SK-N-SH (cell line): ENCODE measurements around the gene KIT.
A peak's percentile ranks its signal among the peaks of the same experiment; 100 is the strongest.

Experiments
- CTCF ChIP-seq: fragments of 200-600 bp; sonication (generic); IDR thresholded peaks from 2 replicates; pipeline ENCODE4 v1.6.1; 2017; ENCODE audit warnings: antibody characterized with exemption, mild to moderate bottlenecking, moderate library complexity
- FOSL2 ChIP-seq: IDR thresholded peaks from 2 replicates; pipeline ENCODE4 v1.4.0; 2012; ENCODE audit warnings: low read depth, mild to moderate bottlenecking, moderate library complexity, borderline replicate concordance
- FOXJ3 ChIP-seq: sonication (generic); formaldehyde crosslinking; IDR thresholded peaks from 2 replicates; pipeline ENCODE4 v1.5.1; 2020; ENCODE audit warnings: mild to moderate bottlenecking, missing genetic modification reagents
- MEF2A ChIP-seq: IDR thresholded peaks from 2 replicates; pipeline ENCODE4 v1.4.0; 2012; ENCODE audit warnings: low read depth, borderline replicate concordance
- NRF1 ChIP-seq: IDR thresholded peaks from 2 replicates; pipeline ENCODE4 v1.6.1; 2012; ENCODE audit warnings: low read depth, mild to moderate bottlenecking, low read length
- PBX3 ChIP-seq: IDR thresholded peaks from 2 replicates; pipeline ENCODE4; 2012
- REST ChIP-seq: IDR thresholded peaks from 2 replicates; pipeline ENCODE4 v1.6.1; 2012; ENCODE audit warnings: mild to moderate bottlenecking, low read depth, low read length, moderate library complexity
- RFX5 ChIP-seq: IDR thresholded peaks from 2 replicates; pipeline ENCODE4 v1.6.1; 2012; ENCODE audit warnings: mild to moderate bottlenecking, improper control_type of control experiment, low read length
- TAF1 ChIP-seq: IDR thresholded peaks from 2 replicates; pipeline ENCODE4 v1.6.1; 2012; ENCODE audit warnings: low read depth, mild to moderate bottlenecking, low read length, moderate library complexity, borderline replicate concordance
- YY1 ChIP-seq: IDR thresholded peaks from 2 replicates; pipeline ENCODE4 v1.4.0; 2012; ENCODE audit warnings: low read depth, mild to moderate bottlenecking

DNA sequence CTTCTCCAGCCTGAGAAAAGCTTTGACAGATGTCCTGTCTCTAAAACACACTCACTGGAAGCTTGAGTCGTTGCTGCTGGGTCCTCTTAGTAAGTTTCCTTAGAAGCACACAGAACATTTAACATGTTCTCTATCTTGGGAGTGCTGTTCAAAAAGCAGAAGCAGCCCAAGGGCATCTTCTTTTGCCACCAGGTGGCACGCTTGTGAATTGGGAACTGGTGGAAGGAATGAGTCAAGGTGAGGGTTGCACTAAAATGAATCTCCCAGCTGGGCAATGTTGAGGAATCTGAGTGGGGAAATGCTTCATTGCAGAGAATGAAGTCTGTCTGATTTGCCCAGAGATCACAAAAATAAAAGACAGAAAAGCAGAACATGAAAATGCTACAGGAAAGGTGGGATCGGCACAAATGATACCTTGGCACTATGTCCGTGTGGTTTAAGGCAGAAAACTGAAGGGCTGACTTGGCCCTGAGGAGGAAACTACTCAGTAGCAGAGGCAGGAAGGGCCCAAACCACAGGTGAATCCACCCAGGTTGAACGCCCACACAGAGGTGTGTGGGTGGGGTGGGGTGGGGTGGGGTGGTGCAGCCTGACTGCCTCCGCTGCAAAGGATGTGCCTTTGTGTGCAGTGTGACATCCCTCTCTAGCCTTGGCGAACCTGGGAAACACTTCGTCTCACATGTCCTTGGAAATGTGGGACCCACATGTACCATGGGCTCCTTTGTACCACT lies 26.0 kb downstream of the KIT start:
- TF ChIP-seq PBX3 (no peak), MEF2A (no peak), CTCF (peak; percentile 35; the same call in 1 of the 2 replicates), RFX5 (no peak), FOXJ3 (CRISPR knock-in tag) (no peak), NRF1 (no peak), TAF1 (no peak), FOSL2 (no peak), REST (no peak), YY1 (no peak)
